Stimulated activated CD8-positive, alpha-beta memory T cell treated with anti-CD3 and anti-CD28 coated beads, Interleukin-7, amount 100 ng/mL, for 24 hours (primary cell): ENCODE results near the gene RIPPLY2.
"Not testable (repeated sequence)": the region's sequence is repeated elsewhere in the genome, so short reads cannot be mapped to it uniquely, and the experiment has no call there.

Source experiments
- DNase-seq: peaks from one replicate; pipeline ENCODE4 v3.0.0-alpha.2; 2020; ENCODE audit warnings: low read depth

The RIPPLY2 gene

DNA sequence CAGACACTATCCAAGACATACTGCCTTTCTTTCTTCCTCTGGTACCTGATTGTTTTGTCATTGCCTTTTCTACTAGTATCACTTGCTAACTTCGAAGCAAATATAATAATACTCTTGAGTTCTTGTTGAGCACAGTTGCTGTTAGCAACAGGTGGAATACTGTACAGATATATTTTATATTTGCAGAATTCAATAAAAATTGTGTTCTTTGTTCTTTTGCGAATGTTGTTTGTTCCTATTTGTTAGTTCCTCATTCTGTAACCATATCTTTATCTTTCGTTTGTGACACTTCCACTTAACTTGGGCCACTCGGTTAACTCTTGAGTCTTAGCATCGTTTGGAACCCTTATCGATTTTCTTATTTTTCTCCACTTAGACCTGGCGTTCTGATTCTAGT lies 7.2 kb downstream of the RIPPLY2 start:
- no peak for DNase-seq

DNA sequence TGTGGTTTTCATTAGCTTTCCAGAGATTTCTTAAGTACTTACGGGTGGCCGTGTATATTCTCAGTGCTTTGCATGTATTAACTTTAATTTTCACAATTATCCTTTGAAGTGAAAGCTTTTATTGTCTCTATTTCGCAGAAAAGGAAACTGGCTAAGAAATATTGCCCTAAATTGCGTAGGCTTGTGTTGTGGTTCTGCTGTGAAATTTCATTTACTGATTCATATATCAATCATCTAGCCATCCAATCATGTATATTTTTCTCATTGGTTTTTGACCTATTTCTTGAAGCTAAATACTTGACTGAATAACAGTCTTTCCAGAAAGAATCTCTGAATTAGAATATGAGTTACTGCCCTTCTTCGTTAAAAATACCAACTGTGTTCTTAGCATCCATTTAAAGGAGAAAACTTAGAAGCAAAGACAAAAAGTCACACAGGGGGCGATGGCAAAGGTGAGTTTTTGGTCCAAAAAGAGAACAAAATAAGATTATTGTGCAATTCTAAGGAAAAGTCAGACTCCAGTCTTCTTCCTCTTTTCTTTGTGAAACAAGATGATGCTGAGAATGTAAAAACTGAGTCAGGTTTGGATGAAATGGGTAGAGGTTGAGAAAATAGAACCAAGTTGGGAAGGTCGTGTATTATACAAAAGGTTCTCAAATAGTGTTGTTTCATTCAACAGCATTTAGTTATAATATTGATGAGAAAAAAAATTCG lies 7.8 kb downstream of the RIPPLY2 start:
- DNase-seq = no peak

DNA sequence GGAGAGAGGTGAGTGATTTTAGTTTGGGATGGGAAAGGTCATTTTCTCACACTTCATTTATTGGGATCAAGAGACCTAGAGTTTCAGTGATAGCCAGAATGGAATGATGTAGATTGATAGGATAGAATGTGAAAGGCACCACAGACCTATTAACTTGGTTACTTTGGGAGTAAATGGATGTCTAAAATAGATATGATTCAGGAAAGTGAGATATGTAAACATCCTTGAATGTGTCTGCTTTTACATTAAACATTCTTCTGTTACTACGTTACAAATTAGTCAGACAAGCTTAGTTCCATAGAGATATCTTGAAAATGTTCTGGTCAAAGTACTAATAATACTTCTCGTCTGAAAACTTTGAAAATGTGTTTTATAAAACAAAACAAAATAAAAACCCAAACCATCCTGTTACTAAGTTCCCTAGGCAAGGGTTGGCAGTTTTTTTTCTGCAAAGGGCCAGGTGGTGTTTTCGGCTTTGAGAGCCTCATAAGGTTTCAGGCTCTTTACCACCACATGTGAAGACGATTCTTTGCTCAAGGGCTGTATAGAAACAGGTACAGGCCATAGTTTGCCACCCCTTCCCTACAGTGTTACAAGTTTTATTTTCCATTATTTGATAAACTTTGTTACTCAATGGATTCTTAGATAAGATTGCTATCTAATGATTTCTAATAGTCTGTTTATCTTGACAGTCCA lies 9.8 kb downstream of the RIPPLY2 start:
- DNase-seq = no peak

DNA sequence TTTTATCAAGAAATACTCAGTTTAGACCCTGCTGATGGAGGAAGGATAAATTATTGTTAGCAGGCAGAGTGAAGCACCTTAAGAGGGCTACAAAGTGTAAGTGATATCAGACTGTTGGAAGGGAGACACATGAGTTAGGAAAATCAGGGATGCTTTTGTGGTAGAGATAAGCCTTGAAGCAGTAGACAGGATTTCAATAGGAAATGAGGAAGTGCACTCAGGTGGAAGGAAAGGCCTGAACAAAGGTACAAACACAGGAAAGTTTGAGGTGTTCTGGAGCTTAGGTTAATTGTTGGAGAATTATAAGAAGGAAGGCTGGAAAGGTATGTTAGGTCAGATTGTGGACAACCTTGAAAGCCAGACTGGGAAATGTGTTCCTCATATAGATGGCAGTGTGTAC lies 13.9 kb downstream of the RIPPLY2 start:
- DNase-seq = no peak

DNA sequence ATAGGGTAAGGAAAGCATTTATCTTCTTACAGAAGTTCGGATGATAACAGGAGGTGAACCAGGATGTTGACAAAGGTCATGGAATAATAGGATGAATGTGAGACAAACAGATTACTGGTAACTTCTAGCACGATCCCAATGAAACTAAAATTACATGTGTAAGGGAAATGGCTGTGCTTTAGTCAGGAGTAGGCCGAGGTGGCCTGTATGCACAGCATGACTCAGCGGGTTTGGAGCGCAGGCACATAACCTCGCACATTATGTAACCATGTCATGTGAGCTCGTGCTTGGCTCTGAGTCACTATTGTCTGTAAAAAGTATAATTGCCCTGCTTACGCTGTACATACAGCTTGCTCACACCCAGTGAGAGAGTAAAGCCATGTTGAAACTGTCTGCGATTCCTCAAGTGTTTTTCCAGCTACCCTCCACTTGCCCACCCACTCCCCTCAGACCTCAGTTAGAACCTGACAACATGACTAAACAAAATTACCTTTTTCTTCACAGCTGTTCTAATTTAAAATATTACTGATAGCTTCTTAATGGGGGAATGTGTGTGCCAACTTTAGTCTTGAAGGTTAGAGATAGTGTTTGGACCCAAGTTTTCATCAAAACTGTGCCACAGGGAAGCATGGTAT lies 14.5 kb downstream of the RIPPLY2 start:
- no peak for DNase-seq

DNA sequence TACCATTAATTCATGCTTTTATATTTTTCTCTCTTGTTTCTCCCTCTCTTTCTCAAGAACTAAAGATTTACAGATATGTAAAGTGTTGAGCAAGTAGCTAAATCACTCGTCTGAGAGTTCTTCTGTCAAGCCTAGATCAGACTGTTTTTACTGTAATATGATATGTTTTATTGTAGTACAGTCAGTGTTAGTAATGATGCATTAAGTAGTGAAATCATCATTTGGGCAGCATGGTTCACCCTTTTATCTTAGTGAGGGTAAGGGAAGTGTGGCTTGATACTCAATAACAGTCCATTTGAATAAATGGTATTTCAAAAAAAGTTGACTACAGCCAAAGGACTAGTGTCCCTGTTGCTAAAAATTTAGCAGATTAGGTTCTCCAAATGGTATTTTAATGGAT lies 15.5 kb downstream of the RIPPLY2 start:
- no peak for DNase-seq

DNA sequence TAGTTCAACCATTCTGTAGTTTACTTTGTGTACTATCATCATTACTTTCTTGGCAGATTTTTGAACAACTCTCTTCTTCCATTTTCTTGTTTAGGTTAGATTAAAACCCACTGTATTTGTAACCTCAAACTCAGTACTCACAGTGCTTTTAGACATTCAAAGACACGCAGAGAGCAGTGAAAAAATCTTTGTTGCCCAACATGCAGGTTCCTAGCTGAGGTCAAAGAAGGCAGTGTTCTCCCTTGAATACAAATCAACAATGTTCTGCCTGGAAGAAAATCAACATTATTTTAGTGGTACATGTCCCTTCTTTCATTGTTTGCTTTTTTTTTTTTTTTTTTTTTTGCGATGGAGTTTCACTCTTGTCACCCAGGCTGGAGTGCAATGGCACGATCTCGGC lies 17.5 kb downstream of the RIPPLY2 start:
- DNase-seq = no peak

DNA sequence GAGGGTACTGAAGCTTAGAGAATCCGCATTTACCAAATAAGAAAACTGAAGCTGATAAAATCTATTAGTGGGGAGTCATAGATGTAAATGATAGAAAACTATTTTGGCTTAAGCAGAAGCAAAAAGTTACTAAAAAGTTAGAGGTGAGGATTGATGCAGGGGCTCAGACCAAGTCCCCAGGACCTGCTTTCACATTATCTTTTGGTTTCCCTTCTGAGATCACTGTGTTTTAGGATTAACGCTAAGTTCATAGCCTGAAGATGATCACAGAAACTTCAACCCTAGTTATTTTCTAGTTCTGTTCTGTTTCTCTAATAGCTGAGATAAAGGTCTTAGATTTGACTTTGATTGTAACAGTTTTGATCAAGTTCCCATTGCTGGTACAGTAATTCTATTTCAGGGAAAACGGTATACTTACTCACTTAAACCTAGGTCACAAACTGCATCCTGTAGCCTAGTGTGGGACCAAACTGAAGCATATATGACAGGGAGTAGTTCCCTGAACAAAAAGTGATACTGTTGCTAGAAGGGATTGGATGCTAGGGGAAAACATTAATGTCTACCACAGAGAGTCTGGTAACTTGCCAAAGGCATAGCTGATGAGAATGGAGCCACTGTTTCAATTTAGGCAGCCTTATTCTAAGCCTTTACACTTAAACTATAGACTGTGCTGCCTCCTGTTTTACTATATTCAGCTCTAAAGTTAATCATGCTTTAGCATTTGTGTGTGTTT lies 19.4 kb downstream of the RIPPLY2 start:
- DNase-seq = no peak

DNA sequence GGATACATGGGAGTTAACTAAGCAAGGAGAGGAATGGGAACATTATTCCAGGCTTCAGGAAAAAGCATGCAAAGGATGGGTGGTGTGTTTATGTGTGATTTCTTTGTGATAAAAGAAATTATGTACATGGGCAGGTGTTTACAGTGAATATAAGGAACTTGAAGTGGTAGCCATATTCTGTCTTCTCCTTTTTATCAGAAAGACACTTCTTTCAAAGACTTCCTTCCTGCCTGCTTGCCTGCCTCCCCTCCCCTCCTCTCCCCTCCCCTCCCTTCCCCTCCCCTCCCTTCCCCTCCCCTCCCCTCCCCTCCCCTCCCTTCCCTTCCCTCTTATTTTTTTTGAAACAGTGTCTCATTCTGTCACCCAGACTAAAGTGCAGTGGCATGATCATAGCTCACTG lies 20.7 kb downstream of the RIPPLY2 start:
- DNase-seq = no peak

DNA sequence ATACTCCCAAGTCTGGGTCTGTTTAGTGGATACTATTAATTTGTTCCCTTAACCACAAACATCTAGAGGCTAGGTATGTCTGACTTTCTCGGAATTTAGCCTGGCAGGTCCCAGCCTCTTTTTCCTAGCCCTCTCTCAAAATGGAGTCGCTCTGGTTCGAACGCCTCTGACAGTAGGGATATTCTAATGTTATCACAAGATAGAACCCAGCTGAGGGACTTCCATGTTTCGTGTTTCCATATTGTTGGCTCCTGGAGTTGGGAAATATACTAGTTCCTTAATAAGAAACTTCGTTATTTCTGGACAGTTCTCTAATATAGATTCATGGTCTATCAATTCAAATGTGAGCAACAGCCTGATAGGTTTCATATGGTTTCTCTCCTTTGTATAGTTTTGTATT lies 22.7 kb downstream of the RIPPLY2 start:
- no peak for DNase-seq

DNA sequence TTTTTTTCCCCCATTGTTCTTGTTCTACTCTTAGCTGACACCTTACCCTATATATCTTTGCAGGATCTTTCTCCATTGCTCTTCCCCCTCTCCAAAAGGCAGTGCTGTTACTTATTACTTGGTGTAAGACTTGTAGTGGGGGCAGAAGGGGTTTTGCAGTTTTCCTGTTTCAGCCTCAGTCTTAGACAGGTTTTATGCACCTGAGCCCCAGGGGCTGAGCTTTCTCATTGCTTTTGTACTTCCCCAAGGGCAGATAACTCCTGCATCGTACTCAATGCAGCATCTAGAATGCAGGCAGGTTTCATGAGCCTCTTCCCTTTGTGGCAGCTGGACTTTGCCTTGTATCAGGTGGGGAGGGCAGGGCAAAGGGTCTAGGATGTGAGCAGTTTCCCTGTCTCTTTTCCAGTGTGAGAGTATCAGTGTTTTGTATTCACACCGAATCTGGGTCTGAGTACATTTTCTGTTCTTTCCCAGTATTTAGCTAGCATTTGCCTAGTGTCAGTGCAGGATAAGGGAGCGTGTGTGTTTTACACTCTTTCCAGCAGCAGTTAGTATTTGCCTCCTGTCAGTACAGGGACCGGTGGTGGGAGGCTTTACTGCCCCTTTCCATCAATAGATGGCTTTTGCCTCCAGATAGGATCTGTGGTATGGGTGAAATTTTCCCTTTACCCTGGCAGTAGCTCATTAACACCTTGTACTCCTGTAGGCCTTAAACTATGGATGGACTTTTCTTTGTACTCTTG lies 25.9 kb downstream of the RIPPLY2 start:
- no peak for DNase-seq

DNA sequence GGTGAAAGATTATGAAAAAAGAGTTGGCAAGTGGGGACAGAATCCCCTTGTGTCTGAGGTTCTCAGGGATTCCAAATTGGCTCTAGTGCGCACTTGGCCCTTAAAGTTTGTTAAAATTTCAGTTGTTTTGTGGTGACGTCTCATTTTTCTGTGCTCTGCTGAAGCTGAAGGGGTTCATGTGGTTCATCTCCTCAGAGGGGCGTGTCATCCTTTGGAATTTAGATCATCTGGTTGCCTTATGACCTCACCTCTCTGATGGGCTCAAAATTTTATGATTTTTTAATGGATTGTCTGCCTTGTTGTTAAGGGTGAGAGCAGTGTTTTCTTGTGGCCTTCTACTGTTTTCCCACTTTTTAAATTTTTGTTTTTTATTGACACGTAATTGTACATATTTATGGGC lies 26.6 kb downstream of the RIPPLY2 start:
- no peak for DNase-seq

DNA sequence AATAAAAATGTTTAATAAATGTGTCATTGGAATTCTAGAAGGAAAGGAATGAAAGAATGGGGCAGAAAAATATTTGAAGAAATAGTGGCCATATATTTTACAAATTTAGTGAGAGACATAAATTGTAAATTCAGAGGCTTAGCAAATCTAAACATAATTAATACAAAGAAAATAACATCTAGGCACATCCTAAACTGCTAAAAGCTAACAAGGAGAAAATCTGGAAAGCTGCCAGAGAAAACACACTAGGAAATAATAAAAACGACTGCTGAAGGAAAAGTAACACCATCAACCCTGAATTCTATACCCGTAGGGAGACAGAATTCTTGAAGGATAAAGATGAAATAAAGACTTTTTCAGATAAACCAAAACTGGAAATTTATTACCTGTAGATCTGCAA lies 30.1 kb downstream of the RIPPLY2 start:
- no peak for DNase-seq

DNA sequence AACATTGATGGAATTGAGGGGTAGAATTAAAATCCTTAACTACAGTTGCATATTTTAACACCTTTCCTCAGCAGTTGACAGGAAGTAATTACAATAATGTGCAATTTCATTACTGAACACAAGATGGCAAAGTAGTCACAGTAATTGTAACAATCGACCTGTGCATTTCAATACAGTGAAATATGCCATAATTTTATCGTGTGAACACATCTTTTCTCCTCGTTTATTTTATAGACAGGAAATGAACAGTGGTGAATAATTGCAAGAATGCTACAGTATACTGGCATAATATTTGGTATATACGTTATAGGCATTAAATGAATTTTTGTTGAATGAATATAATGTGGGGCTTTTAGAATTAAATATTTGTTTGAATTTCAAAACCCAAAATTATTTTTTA lies 31.4 kb downstream of the RIPPLY2 start:
- no peak for DNase-seq

DNA sequence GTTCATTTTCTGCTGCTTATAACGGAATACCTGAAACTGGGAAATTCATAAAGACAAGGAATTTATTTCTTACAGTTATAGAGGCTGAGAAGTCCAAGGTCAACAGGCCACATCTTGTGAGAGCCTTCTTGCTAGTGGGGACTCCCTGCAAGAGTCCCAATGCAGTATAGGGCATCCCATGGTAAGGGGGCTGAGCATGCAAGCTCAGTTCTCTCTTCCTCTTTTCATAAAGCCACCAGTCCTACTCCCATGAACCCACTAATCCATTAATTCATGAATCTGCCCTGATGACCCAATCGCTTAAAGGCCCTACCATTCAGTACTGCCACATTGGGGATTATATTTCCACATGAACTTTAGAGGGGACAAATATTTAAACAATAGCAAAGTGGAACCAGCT lies 32.8 kb downstream of the RIPPLY2 start:
- no peak for DNase-seq

DNA sequence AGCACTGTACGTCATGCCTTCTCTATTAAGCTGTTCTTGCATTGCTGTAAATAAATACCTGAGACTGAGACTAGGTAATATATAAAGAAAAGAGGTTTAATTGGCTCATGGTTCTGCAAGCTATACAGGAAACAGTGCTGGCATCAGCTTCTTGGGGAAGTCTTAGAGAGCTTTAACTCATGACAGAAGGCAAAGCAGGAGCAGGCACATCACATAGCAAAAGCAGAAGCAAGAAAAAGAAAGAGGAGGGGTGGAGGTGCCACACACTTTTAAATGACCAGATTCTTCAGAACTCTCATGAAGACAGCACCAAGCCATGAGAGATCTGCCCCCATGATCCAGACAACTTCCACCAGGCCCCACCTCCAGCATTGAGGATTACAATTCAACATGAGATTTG lies 36.5 kb downstream of the RIPPLY2 start:
- DNase-seq = no peak

DNA sequence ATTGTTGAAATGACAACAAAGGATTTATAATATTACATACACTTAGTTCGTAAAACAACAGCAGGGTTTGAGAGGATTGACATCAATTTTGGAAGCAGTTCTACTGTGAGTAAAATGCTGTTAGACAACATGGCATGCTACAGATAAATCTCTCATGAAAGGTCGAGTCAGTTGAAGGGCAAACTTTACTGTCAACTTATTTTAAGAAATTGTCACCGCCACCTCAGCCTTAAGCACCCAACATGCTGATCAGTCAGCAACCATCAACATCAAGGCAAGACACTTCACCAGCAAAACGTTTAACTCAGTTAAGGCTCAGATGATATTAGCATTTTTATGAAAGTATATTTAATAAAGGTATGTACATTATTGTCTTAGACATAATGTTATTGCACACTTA lies 37.4 kb downstream of the RIPPLY2 start:
- DNase-seq = no peak

DNA sequence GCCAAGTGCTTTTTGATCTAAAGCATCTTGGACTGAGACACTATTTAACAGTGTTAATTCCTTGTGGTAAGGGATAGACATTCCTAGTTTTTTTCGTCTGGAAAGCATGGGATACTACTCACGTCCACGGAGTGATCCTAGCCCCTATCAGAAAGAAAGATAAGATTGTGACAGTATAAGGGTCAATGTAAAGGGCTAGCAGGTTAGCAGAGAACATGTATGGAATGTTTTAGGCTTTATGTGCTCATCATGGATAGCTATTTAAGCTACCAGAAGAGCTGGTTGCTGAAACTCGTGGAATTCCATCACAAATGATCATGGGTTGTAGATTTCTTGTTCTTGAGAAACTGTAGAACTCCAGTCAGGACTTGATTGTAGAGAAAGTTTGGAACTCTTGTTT lies 38.4 kb downstream of the RIPPLY2 start:
- DNase-seq = no peak

DNA sequence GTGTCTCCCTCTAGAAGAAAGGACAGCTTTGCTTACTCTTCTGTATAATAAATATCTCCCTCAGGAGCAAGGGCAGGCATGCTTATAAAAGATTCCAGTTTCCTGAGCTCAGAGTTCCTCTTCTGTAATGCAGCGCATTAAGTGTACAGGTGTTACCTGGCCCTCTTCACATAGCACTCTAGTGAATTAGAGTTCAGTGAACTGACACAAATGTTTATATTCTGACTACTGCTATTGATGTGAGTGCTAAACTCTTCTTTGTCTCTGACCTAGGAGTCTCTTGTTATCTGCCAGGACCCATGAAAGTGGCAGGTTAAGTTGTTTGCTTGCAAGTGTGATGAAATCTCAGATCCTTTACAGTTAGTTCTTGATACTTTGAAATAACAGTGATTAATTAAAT lies 39.9 kb downstream of the RIPPLY2 start:
- no peak for DNase-seq

DNA sequence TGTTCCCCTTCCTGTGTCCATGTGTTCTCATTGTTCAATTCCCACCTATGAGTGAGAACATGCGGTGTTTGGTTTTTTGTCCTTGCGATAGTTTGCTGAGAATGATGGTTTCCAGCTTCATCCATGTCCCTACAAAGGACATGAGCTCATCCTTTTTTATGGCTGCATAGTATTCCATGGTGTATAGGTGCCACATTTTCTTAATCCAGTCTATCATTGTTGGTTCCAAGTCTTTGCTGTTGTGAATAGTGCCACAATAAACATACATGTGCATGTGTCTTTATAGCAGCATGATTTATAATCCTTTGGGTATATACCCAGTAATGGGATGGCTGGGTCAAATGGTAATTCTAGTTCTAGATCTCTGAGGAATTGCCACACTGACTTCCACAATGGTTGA lies 43.9 kb downstream of the RIPPLY2 start:
- not testable (repeated sequence) for DNase-seq

DNA sequence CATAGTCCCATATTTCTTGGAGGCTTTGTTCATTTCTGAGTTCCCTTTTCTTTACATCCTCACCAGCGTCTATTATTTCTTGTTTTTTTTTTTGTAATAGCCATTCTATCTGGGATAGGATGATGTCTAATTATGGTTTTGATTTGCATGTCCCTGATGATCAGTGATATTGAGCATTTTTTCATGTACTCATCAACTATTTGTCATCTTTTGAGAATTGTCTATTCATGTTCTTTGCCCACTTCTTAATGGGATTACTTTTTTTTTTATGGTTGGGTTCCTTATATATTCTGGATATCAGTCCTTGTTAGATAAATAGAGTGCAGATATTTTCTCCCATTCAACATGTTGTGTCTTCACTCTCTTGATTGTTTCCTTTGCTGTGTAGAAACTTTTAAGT lies 48.5 kb downstream of the RIPPLY2 start:
- no peak for DNase-seq

DNA sequence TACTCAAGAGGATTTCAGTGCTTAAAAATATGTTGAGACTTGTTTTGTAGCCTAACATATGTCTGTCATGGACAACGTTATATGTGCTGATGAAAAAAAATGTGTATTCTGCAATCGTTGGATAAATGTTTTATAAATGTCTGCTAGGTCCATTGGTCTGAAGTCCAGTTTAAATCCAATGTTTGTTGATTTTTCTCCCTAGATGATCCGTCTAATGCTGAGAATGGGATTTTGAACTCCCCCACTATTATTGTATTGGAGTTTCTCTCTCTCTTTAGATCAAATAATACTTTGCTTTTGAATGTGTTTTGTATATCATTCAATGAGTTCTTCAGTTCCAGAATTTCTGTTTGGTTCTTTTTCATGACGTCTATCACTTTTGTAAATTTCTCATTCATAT lies 51.2 kb downstream of the RIPPLY2 start:
- DNase-seq = no peak
